Activated CD8-positive, alpha-beta T cell treated with anti-CD3 and anti-CD28 coated beads for 36 hours (primary cell): ENCODE results near the gene KCNMA1. TPM values are rescaled to one million over a fixed set of nuclear protein-coding genes. Genes with fewer than 3 reads are reported as not detected.

Experiments used
- ATAC-seq: fragments of 200-7000 bp; cut with Tn5 transposase; one replicate; pipeline ENCODE4 v1.10.0; 2021; ENCODE audit warnings: mild to moderate bottlenecking, moderate library complexity
- CTCF ChIA-PET: fragments of 350-600 bp; sonication (Branson Sonifier 250); formaldehyde crosslinking; loops from one replicate; lab custom pipeline; 2021; ENCODE audit warnings: antibody characterized with exemption; lab: Charles Lee
- POLR2A ChIA-PET: fragments of 350-600 bp; sonication (Branson Sonifier 250); formaldehyde crosslinking; loops from one replicate; lab custom pipeline; 2021; ENCODE audit warnings: antibody characterized with exemption; lab: Charles Lee
- DNase-seq: peaks from one replicate; pipeline ENCODE4 v3.0.0-alpha.2; 2020
- H3K27ac Mint-ChIP-seq: one replicate; pipeline ENCODE4 v1.8.0; 2021; ENCODE audit warnings: mild to moderate bottlenecking, mixed read lengths
- H3K27me3 Mint-ChIP-seq: one replicate; pipeline ENCODE4 v1.8.0; 2021; ENCODE audit warnings: mixed read lengths
- H3K36me3 Mint-ChIP-seq: one replicate; pipeline ENCODE4 v1.8.0; 2021; ENCODE audit warnings: low read depth, mixed read lengths
- H3K4me1 Mint-ChIP-seq: one replicate; pipeline ENCODE4 v1.8.0; 2021; ENCODE audit warnings: low read depth, mixed read lengths
- H3K4me3 Mint-ChIP-seq: one replicate; pipeline ENCODE4 v1.8.0; 2021; ENCODE audit warnings: mild to moderate bottlenecking, moderate library complexity, mixed read lengths
- H3K9me3 Mint-ChIP-seq: one replicate; pipeline ENCODE4 v1.8.0; 2021; ENCODE audit warnings: mixed read lengths
- intact Hi-C: fragments of 100-400 bp; cut with micrococcal nuclease; formaldehyde crosslinking; loops from one replicate; pipeline ENCODE4 v1.10.0; 2022
- total RNA-seq, 2 experiments: library from RNA; stranded (reverse); gene quantifications; one replicate each; pipeline ENCODE4 v1.2.3, GENCODE V29; 2021
- TF ChIP-seq, protein P1 (sequence below): fragments of 200-600 bp; IDR thresholded peaks from one replicate; pipeline ENCODE4 v1.8.0; 2022; ENCODE audit warnings: antibody characterized with exemption, mild to moderate bottlenecking

The KCNMA1 gene
- total RNA-seq, 2 experiments from 2014 or later: 0.18 TPM; not detected in 1

DNA sequence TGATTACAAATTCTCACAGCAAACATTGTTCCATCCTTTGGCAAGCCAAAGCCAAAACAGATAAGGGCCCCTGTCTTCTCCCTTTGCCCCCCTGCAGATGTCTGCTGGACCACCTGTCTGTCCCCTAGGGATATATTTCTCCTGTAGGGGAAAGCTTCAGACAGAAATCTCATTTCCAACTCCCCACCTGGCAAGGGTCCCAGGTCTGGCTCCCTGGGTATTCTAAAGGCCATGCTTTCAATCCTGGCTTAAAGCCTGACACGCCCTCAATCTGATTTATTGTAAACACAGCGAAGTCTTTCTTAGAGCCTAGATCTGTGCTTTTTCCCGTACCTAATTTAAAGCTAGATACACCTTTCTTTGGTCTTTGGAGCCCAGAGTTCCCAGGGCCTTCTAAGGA lies 66.1 kb downstream of the KCNMA1 start:
- DNase-seq: no peak
- Mint-ChIP-seq H3K4me3 (no peak overlapping the region), H3K27ac (no peak overlapping the region), H3K9me3 (no peaks in the 10 kb centered on the region), H3K4me1 (no peaks in the 10 kb centered on the region), H3K27me3 (no peaks in the 10 kb centered on the region), H3K36me3 (no peaks in the 10 kb centered on the region)
- ChIA-PET CTCF (no interaction called here), POLR2A (interaction anchor here (0.6 kb wide), 1 partner anchor 282 kb away, joined by 3 read pairs; no protein-coding TSS in a partner anchor)
- ATAC-seq: no peak
- TF ChIP-seq, protein P1, sequence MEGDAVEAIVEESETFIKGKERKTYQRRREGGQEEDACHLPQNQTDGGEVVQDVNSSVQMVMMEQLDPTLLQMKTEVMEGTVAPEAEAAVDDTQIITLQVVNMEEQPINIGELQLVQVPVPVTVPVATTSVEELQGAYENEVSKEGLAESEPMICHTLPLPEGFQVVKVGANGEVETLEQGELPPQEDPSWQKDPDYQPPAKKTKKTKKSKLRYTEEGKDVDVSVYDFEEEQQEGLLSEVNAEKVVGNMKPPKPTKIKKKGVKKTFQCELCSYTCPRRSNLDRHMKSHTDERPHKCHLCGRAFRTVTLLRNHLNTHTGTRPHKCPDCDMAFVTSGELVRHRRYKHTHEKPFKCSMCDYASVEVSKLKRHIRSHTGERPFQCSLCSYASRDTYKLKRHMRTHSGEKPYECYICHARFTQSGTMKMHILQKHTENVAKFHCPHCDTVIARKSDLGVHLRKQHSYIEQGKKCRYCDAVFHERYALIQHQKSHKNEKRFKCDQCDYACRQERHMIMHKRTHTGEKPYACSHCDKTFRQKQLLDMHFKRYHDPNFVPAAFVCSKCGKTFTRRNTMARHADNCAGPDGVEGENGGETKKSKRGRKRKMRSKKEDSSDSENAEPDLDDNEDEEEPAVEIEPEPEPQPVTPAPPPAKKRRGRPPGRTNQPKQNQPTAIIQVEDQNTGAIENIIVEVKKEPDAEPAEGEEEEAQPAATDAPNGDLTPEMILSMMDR: no peak
- intact Hi-C loops: no loop called here

DNA sequence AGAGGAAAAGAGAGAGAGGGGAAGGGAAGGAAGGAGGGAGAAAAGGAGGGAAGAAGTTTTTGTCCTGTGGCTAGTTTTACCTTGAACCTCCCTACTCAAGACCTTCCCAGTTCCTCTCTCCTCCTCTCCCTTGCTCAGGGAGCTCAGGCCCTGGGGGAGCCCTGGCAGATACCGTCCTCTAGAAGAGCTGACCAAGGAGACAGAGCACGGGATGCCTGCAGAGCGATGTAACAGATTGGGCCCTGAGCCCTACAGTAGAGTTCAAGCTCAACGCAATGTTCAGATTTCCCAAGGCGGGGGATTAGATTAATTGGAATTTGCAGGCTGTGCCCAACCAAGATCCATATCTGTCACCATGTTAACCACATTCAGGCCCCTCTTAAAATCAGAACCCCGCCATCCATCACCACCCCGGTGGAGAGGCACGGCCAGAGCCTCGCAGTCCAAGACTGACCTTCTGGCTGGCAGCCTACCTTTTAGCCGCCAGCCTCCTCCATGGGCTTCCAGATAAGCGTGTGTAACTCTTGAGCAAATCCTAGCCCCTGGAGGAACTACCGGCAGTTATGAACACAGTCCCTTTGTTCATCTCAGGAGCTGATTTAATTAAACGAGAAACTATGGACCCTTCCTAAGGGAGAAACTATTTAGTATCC lies 70.6 kb downstream of the KCNMA1 start:
- ATAC-seq: no peak
- POLR2A ChIA-PET: no interaction called here
- DNase-seq: no peak
- H3K27ac Mint-ChIP-seq: no peak overlapping the region
- intact Hi-C loops: no loop called here
- TF ChIP-seq, protein P1: no peak
- H3K4me1 Mint-ChIP-seq: no peaks in the 10 kb centered on the region
- peaks cover 15% of the 10 kb centered on the region for H3K27me3 Mint-ChIP-seq
- H3K4me3 Mint-ChIP-seq: no peak overlapping the region
- no peaks in the 10 kb centered on the region for H3K9me3 Mint-ChIP-seq
- H3K36me3 Mint-ChIP-seq: no peaks in the 10 kb centered on the region
- CTCF ChIA-PET: no interaction called here

DNA sequence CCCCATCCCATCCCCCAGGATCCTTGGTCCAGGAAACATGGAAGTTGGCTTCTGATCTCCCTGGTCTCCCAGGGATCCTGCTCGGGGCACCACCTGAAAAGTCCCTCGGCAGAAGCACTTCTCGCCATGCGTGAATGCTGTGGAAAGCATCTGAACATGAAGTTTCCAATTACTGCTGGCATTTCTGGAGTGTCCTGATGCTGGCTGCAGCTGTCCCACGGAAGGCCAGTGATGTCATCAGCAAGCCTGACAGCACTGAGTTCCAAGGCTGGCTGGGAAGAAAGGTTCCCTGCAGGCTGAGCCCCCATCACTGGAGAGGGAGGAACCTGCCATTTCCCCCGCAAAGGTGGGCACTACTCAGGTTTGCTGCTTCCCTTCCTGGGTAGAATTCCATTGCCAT lies 71.4 kb downstream of the KCNMA1 start:
- Mint-ChIP-seq H3K4me3 (no peak overlapping the region), H3K36me3 (no peaks in the 10 kb centered on the region), H3K27me3 (peaks cover 16% of the 10 kb centered on the region), H3K4me1 (no peaks in the 10 kb centered on the region), H3K9me3 (no peaks in the 10 kb centered on the region), H3K27ac (no peak overlapping the region)
- ChIA-PET CTCF (no interaction called here), POLR2A (no interaction called here)
- no peak for ATAC-seq
- intact Hi-C loops: no loop called here
- DNase-seq: no peak
- TF ChIP-seq, protein P1: no peak

DNA sequence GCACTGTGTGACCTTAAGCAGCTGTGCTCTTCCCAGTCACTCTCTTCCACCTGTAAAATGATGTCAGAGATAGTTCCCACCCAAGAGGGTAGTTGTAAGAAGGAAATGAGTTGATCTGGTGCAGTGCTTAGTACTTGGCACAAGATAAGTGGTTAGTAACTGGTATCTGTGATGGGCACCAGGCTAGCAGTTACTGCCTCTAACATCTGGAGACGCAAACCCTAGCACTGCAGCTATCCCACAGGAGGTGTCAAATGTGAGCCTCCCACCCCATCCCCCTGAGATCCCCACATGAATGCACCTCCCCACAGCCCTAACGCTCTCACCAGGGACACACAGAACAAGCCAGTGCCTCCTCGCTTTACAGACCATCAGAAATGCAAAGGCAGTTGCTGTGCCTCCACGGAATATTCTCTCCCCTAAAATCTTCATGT lies 72.0 kb downstream of the KCNMA1 start:
- Mint-ChIP-seq H3K4me1 (no peaks in the 10 kb centered on the region), H3K9me3 (no peaks in the 10 kb centered on the region), H3K27me3 (peaks cover 16% of the 10 kb centered on the region), H3K27ac (no peak overlapping the region), H3K4me3 (no peak overlapping the region), H3K36me3 (no peaks in the 10 kb centered on the region)
- TF ChIP-seq, protein P1: no peak
- DNase-seq (no peak), ATAC-seq (no peak)
- CTCF ChIA-PET: interaction anchor here (1.3 kb wide), 1 partner anchor 146 kb away, joined by 3 read pairs; no protein-coding TSS in a partner anchor
- POLR2A ChIA-PET: no interaction called here
- intact Hi-C loops: no loop called here

DNA sequence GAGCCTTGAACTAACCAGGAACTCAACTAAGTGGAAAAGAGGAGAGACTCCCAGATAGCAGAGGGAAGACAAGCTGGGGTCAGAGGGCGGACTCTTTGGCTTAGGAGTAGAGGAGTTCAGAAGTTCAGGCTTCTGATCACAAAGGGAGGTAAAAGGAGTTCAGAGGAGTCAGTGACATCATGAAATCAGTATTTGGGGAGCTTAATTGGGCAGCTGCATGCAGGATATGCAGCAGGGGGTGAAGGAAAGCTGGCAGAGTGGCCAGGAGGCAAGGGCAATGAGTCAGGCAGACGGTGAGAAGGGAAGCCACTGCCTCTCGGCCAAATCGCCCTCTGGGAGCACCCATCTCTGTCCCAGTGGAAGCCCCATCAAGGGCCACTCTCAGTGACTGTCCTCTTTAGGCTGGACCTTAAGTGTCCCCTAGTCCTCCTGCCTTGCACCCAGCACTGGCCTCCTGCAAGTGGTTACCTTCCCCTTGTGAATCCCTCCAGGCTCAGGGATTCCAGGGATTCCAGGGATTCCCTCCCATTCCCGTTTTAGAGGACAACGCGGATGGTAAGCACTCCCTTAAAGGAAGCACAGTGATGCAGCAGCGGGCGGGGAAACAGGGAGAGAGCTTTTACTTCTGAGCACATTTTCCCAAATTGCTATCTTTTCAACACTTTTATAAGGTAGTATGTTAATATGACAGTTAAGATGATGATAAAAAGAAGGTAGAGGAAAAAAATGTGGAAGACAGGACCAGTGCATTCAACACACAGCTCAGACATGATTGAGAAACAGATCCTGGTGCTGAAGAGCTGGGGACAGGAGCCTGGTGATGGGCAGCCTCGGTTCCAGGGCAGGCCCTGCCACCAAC lies 72.6 kb downstream of the KCNMA1 start:
- POLR2A ChIA-PET: no interaction called here
- no peak for ATAC-seq

More for the DNA sequence above, 72.6 kb downstream of the KCNMA1 start:
- no peak for DNase-seq
- intact Hi-C loops: no loop called here
- Mint-ChIP-seq H3K4me3 (no peak overlapping the region), H3K4me1 (no peaks in the 10 kb centered on the region), H3K36me3 (no peaks in the 10 kb centered on the region), H3K27ac (no peak overlapping the region), H3K9me3 (no peaks in the 10 kb centered on the region), H3K27me3 (peaks cover 16% of the 10 kb centered on the region)
- TF ChIP-seq, protein P1: no peak
- CTCF ChIA-PET: interaction anchor here (1.3 kb wide), 1 partner anchor 147 kb away, joined by 3 read pairs; no protein-coding TSS in a partner anchor
